Measurements from ENCODE around the gene PSMA2.

DNA sequence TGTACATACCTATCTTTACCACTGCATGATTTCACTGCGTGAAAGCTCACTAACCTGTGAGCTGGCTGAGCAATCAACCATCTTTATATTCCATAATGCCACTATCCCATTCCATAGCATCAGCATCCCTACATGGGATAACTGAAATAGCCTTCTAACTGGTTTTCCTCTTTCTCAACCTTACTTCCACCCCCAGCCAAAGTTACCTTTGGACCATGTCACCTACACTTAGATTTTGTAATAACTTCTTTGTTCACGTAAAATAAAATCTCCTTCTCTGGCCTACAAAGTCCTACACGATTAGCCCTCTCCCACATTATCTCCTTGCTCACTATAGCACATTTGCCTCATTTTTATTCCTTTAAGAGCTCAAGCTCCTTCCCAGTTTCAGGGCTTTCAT, 2.5 kb downstream of the PSMA2 start:
- TF ChIP-seq, protein P1, sequence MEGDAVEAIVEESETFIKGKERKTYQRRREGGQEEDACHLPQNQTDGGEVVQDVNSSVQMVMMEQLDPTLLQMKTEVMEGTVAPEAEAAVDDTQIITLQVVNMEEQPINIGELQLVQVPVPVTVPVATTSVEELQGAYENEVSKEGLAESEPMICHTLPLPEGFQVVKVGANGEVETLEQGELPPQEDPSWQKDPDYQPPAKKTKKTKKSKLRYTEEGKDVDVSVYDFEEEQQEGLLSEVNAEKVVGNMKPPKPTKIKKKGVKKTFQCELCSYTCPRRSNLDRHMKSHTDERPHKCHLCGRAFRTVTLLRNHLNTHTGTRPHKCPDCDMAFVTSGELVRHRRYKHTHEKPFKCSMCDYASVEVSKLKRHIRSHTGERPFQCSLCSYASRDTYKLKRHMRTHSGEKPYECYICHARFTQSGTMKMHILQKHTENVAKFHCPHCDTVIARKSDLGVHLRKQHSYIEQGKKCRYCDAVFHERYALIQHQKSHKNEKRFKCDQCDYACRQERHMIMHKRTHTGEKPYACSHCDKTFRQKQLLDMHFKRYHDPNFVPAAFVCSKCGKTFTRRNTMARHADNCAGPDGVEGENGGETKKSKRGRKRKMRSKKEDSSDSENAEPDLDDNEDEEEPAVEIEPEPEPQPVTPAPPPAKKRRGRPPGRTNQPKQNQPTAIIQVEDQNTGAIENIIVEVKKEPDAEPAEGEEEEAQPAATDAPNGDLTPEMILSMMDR (IDR thresholded peaks at IDR 0.05 in 4 of 5, conservative IDR thresholded peaks at IDR 0.05 in 1 of 5): no peak
- TF ChIP-seq POLR2A (IDR thresholded peaks at IDR 0.05): no peak

Measured in gastrocnemius medialis (tissue), 4 donors.